ENCODE measurements around the gene RGS3.

RGS3 gene

GRCh38 chr9:113519426-113520108 is 56.0 kb downstream of the RGS3 start:
- Histone ChIP-seq H2BK5ac (ENCODE audit: low read length) (no peak overlapping the region), H3K79me1 (ENCODE audit: low read length) (no peaks in the 10 kb centered on the region), H3K4ac (ENCODE audit: low read depth, low read length) (no peak overlapping the region), H3K36me3 (ENCODE audit: control insufficient read depth, insufficient read depth, low read length) (no peaks in the 10 kb centered on the region), H4K8ac (ENCODE audit: low read depth, low read length) (no peak overlapping the region), H3K4me1 (ENCODE audit: control insufficient read depth, low read depth, low read length) (no peaks in the 10 kb centered on the region), H3K9ac (ENCODE audit: low read length) (no peak overlapping the region), H2BK15ac (replicated peaks; ENCODE audit: low read depth) (no peak overlapping the region), H4K5ac (ENCODE audit: low read length) (no peak overlapping the region), H3K18ac (ENCODE audit: low read length) (no peak overlapping the region), H3K4me3 (ENCODE audit: low read length) (no peak overlapping the region), H3K4me2 (ENCODE audit: low read length) (no peak overlapping the region), H3K27ac (ENCODE audit: low read depth, low read length) (no peak overlapping the region), H2AK5ac (ENCODE audit: low read length) (no peak overlapping the region), H2BK120ac (ENCODE audit: low read depth, low read length) (no peak overlapping the region), H3K56ac (ENCODE audit: low read length) (no peak overlapping the region), H3K79me2 (ENCODE audit: control insufficient read depth, insufficient read depth, low read length) (no peaks in the 10 kb centered on the region), H3K23ac (ENCODE audit: low read length) (no peak overlapping the region), H3K27me3 (ENCODE audit: insufficient read depth, low read length, poor library complexity) (no peaks in the 10 kb centered on the region)
- DNase-seq = no peak
- no CpG with 5 or more reads among the region's 3 CpGs for WGBS (ENCODE audit: extremely low coverage, insufficient coverage, low lambda C conversion rate)

DNA sequence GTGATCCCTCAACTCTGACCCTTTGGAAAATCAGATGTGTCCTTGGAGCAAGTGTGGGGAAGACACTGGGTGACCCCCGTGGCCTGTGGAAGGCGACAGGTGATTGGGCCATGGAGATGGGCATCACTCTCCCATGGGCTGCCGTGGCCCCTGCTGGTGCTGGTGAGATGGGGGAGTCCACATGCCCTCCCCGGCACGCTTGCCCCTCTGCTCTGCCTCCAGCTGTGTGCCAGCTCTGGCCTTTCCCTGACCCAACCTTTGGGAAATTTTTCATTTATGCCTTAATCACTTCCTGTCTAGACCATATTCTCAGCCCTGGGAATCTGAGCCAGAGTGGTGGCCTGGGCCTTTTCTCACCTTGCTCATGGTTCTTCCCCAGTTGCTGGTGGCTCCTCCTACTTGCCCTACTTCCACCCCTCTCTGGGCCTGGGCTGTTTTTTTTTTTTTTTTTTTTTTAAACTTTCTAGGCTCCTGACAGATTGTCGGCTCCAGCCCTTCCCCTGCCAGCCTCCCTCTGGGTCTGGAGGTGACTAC is 56.6 kb downstream of the RGS3 start:
- Histone ChIP-seq H4K5ac (ENCODE audit: low read length) (no peak overlapping the region), H2BK15ac (replicated peaks; ENCODE audit: low read depth) (no peak overlapping the region), H3K36me3 (ENCODE audit: control insufficient read depth, insufficient read depth, low read length) (no peaks in the 10 kb centered on the region), H3K4me3 (ENCODE audit: low read length) (no peak overlapping the region), H3K18ac (ENCODE audit: low read length) (no peak overlapping the region), H3K4me1 (ENCODE audit: control insufficient read depth, low read depth, low read length) (no peaks in the 10 kb centered on the region), H3K56ac (ENCODE audit: low read length) (no peak overlapping the region), H3K79me1 (ENCODE audit: low read length) (no peaks in the 10 kb centered on the region), H3K4me2 (ENCODE audit: low read length) (no peak overlapping the region), H2BK120ac (ENCODE audit: low read depth, low read length) (no peak overlapping the region), H4K8ac (ENCODE audit: low read depth, low read length) (no peak overlapping the region), H3K27ac (ENCODE audit: low read depth, low read length) (no peak overlapping the region), H3K4ac (ENCODE audit: low read depth, low read length) (no peak overlapping the region), H2BK5ac (ENCODE audit: low read length) (no peak overlapping the region), H3K79me2 (ENCODE audit: control insufficient read depth, insufficient read depth, low read length) (no peaks in the 10 kb centered on the region), H3K27me3 (ENCODE audit: insufficient read depth, low read length, poor library complexity) (no peaks in the 10 kb centered on the region), H3K9ac (ENCODE audit: low read length) (no peak overlapping the region), H2AK5ac (ENCODE audit: low read length) (no peak overlapping the region), H3K23ac (ENCODE audit: low read length) (no peak overlapping the region)
- no CpG with 5 or more reads among the region's 6 CpGs for WGBS (ENCODE audit: extremely low coverage, insufficient coverage, low lambda C conversion rate)
- no peak for DNase-seq

DNA sequence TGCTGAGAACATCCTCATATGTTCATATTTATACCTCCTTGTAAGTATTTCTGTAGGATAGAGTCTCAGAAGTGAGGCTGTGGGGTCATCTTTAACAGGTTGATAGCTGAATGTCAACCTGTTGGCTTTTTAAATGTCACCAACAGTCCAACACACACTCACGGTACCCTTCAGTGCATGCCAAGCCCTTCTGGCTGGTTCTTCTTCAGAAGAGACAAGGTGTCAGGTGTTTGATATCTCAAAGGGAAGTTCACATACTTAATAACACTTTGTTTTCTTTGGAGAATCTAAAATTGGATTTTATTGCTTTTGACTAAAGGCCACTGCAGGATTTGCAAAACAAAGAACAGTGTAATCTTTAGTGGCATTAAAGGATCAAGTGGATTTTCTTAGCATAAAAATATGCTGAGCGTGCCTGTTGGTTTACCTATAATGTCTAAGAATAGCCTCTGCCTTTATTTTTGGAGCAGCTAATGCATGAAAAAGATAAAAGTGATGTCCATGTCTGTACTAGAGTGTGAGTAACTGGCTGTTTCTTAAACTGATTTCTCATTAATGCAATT is 58.2 kb downstream of the RGS3 start:
- Histone ChIP-seq H2BK15ac (replicated peaks; ENCODE audit: low read depth) (no peak overlapping the region), H3K27ac (ENCODE audit: low read depth, low read length) (no peak overlapping the region), H2AK5ac (ENCODE audit: low read length) (no peak overlapping the region), H3K23ac (ENCODE audit: low read length) (no peak overlapping the region), H3K9ac (ENCODE audit: low read length) (no peak overlapping the region), H3K4me3 (ENCODE audit: low read length) (no peak overlapping the region), H3K56ac (ENCODE audit: low read length) (no peak overlapping the region), H4K5ac (ENCODE audit: low read length) (no peak overlapping the region), H4K8ac (ENCODE audit: low read depth, low read length) (no peak overlapping the region), H3K18ac (ENCODE audit: low read length) (no peak overlapping the region), H2BK5ac (ENCODE audit: low read length) (no peak overlapping the region), H3K4me2 (ENCODE audit: low read length) (no peak overlapping the region), H3K36me3 (ENCODE audit: control insufficient read depth, insufficient read depth, low read length) (no peaks in the 10 kb centered on the region), H3K27me3 (ENCODE audit: insufficient read depth, low read length, poor library complexity) (no peaks in the 10 kb centered on the region), H3K79me1 (ENCODE audit: low read length) (no peaks in the 10 kb centered on the region), H3K4me1 (ENCODE audit: control insufficient read depth, low read depth, low read length) (no peaks in the 10 kb centered on the region), H3K4ac (ENCODE audit: low read depth, low read length) (no peak overlapping the region), H3K79me2 (ENCODE audit: control insufficient read depth, insufficient read depth, low read length) (no peaks in the 10 kb centered on the region), H2BK120ac (ENCODE audit: low read depth, low read length) (no peak overlapping the region)
- no peak for DNase-seq
- no CpG with 5 or more reads among the region's 2 CpGs for WGBS (ENCODE audit: extremely low coverage, insufficient coverage, low lambda C conversion rate)

DNA sequence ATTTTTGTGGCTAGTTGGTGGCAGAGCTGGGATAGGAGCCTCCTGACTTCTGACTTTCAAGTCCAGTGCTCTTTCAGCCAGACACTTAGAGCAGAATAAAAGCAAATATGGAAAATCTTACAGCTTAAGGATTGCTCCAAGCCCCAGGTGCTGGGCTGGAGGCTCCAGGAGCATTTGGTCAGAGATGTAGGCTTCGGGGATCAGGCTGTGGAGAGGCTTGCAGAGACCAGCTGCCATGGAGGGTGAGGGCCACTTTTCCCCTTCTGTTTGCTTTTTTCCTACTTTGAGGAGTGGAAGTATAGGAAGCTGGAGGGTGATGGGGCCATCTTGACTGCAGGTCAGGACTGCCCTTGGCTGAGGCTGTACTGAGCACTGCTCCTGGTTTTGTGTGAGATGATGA is 58.9 kb downstream of the RGS3 start:
- Histone ChIP-seq H3K4me1 (ENCODE audit: control insufficient read depth, low read depth, low read length) (no peaks in the 10 kb centered on the region), H3K27ac (ENCODE audit: low read depth, low read length) (no peak overlapping the region), H3K23ac (ENCODE audit: low read length) (no peak overlapping the region), H3K27me3 (ENCODE audit: insufficient read depth, low read length, poor library complexity) (no peaks in the 10 kb centered on the region), H2BK120ac (ENCODE audit: low read depth, low read length) (no peak overlapping the region), H3K36me3 (ENCODE audit: control insufficient read depth, insufficient read depth, low read length) (no peaks in the 10 kb centered on the region), H2BK15ac (replicated peaks; ENCODE audit: low read depth) (no peak overlapping the region), H4K5ac (ENCODE audit: low read length) (no peak overlapping the region), H3K56ac (ENCODE audit: low read length) (no peak overlapping the region), H3K9ac (ENCODE audit: low read length) (no peak overlapping the region), H2AK5ac (ENCODE audit: low read length) (no peak overlapping the region), H3K4me3 (ENCODE audit: low read length) (no peak overlapping the region), H3K18ac (ENCODE audit: low read length) (no peak overlapping the region), H3K4me2 (ENCODE audit: low read length) (no peak overlapping the region), H3K79me1 (ENCODE audit: low read length) (no peaks in the 10 kb centered on the region), H2BK5ac (ENCODE audit: low read length) (no peak overlapping the region), H4K8ac (ENCODE audit: low read depth, low read length) (no peak overlapping the region), H3K4ac (ENCODE audit: low read depth, low read length) (no peak overlapping the region), H3K79me2 (ENCODE audit: control insufficient read depth, insufficient read depth, low read length) (no peaks in the 10 kb centered on the region)
- no peak for DNase-seq
- WGBS (ENCODE audit: extremely low coverage, insufficient coverage, low lambda C conversion rate) = no CpG with 5 or more reads among the region's 1 CpG

DNA sequence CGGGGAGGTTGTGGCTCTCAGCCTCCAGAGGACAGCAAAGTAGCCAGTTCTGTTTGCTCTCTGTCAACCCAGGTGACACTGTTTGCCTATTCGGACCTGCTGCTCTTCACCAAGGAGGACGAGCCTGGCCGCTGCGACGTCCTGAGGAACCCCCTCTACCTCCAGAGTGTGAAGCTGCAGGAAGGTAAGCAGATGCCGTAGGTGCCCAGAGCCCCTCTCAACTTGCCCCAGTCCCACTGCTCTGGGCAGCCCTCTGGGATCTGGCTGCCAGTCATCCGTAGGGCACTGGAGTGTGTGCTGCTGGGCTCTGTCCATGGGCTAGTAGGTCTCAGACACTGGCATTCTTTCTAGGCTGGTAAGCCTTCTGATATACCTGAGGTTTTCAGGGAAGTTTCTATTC is 59.3 kb downstream of the RGS3 start:
- Histone ChIP-seq H3K9ac (ENCODE audit: low read length) (no peak overlapping the region), H3K56ac (ENCODE audit: low read length) (no peak overlapping the region), H3K4me1 (ENCODE audit: control insufficient read depth, low read depth, low read length) (no peaks in the 10 kb centered on the region), H3K4me2 (ENCODE audit: low read length) (no peak overlapping the region), H3K27me3 (ENCODE audit: insufficient read depth, low read length, poor library complexity) (no peaks in the 10 kb centered on the region), H3K79me2 (ENCODE audit: control insufficient read depth, insufficient read depth, low read length) (no peaks in the 10 kb centered on the region), H3K4me3 (ENCODE audit: low read length) (no peak overlapping the region), H2BK120ac (ENCODE audit: low read depth, low read length) (no peak overlapping the region), H3K36me3 (ENCODE audit: control insufficient read depth, insufficient read depth, low read length) (no peaks in the 10 kb centered on the region), H3K27ac (ENCODE audit: low read depth, low read length) (no peak overlapping the region), H4K5ac (ENCODE audit: low read length) (no peak overlapping the region), H4K8ac (ENCODE audit: low read depth, low read length) (no peak overlapping the region), H3K18ac (ENCODE audit: low read length) (no peak overlapping the region), H3K23ac (ENCODE audit: low read length) (no peak overlapping the region), H2BK5ac (ENCODE audit: low read length) (no peak overlapping the region), H2AK5ac (ENCODE audit: low read length) (no peak overlapping the region), H3K79me1 (ENCODE audit: low read length) (no peaks in the 10 kb centered on the region), H2BK15ac (replicated peaks; ENCODE audit: low read depth) (no peak overlapping the region), H3K4ac (ENCODE audit: low read depth, low read length) (no peak overlapping the region)
- WGBS (ENCODE audit: extremely low coverage, insufficient coverage, low lambda C conversion rate) = no CpG with 5 or more reads among the region's 8 CpGs
- DNase-seq = no peak
